ENCODE data around the gene RNF144B.

Gene RNF144B

DNA sequence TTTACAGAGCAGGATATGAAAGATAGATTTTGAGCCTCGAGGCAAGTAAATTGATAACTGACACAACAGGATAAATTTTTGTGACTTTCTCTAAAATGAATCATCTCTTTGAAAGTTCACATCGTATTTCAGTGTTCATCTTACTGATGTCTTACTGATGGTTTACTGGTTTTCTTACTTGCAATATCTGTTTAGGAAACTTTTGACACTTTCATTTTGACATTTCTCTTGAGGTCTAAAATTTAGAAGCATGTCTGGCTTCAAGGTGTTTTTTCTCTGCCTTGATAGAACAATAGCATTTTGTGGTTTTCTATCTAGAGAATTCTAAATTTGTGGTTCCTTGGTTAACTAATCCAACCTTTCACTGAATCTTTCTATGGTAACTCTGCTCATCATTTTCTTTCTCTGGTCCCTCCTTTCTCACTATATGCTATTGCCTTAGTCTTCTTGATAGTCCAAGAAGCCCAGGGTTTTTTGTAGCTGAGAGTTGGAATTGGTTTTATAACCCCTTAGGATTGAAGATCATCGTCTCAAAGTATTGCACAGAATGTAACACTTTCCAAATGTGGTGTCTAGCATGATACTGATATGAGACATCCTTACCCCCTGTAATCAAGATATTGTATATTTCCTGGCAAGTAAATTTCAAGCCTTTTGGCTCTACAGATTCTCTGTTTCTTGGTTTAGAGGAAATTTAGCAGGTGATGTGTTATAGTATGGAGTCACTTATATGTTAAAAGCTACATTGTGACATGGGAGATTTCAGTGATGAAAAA, 98.7 kb downstream of the RNF144B start:
- TF ChIP-seq, protein P1, sequence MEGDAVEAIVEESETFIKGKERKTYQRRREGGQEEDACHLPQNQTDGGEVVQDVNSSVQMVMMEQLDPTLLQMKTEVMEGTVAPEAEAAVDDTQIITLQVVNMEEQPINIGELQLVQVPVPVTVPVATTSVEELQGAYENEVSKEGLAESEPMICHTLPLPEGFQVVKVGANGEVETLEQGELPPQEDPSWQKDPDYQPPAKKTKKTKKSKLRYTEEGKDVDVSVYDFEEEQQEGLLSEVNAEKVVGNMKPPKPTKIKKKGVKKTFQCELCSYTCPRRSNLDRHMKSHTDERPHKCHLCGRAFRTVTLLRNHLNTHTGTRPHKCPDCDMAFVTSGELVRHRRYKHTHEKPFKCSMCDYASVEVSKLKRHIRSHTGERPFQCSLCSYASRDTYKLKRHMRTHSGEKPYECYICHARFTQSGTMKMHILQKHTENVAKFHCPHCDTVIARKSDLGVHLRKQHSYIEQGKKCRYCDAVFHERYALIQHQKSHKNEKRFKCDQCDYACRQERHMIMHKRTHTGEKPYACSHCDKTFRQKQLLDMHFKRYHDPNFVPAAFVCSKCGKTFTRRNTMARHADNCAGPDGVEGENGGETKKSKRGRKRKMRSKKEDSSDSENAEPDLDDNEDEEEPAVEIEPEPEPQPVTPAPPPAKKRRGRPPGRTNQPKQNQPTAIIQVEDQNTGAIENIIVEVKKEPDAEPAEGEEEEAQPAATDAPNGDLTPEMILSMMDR (IDR thresholded peaks at IDR 0.05; ENCODE audit: extremely low read depth, missing control alignments) = no peak
- no peak for DNase-seq (ENCODE audit: low spot score)

DNA sequence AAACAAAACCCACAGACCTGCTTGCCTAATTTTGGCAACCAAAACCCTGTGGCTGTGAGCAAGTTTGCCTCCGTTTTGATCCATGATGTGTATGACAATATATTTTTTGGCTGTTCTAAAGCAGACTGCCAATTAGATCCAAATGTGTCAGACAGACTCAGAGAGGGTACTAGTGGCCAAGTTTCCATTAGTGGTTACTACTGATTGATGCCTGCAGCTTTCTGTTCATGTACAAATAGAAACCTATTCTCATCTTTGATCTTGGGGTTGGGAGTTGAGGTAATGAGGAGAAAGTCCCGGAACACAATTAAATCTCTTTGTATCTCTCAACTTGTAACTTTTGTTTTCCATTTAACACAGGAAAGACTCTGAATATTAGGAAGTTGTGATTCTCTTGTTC, 100.9 kb downstream of the RNF144B start:
- TF ChIP-seq, protein P1 (IDR thresholded peaks at IDR 0.05; ENCODE audit: extremely low read depth, missing control alignments) = no peak
- no peak for DNase-seq (ENCODE audit: low spot score)

- DNase-seq (ENCODE audit: low spot score) = no peak
- TF ChIP-seq, protein P1 (IDR thresholded peaks at IDR 0.05; ENCODE audit: extremely low read depth, missing control alignments) = no peak
Measured at GRCh38 chr6:18488526-18489270, 101.5 kb downstream of the RNF144B start.

DNA sequence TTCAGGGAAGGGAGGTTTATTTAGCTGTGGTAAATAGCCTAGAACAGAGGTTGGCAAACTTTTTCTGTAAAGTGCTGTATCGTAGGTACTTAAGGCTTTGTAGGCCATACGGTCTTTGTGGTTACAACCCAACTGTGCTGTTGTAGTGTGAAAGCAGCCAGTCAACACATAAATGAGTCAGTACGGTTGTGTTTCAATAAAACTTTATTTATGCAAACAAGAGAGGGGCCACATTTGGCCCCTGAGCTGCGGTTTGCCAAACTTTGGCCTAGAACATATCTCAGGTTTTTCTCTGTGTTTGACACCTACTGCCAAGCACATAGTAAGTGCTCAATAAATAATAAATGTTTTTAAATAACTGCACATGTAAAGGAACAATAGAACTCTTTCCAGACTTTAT, 102.2 kb downstream of the RNF144B start:
- TF ChIP-seq, protein P1 (IDR thresholded peaks at IDR 0.05; ENCODE audit: extremely low read depth, missing control alignments) = no peak
- DNase-seq (ENCODE audit: low spot score) = no peak

GRCh38 chr6:18491308-18492045, 104.3 kb downstream of the RNF144B start:
- TF ChIP-seq, protein P1 (IDR thresholded peaks at IDR 0.05; ENCODE audit: extremely low read depth, missing control alignments) = no peak
- no peak for DNase-seq (ENCODE audit: low spot score)

- TF ChIP-seq, protein P1 (IDR thresholded peaks at IDR 0.05; ENCODE audit: extremely low read depth, missing control alignments) = no peak
- no peak for DNase-seq (ENCODE audit: low spot score)
Measured at GRCh38 chr6:18492972-18493371, 105.8 kb downstream of the RNF144B start.

All from GM20000 (cell line).